ENCODE measurements around the gene ATAD3A.

The ATAD3A gene

DNA sequence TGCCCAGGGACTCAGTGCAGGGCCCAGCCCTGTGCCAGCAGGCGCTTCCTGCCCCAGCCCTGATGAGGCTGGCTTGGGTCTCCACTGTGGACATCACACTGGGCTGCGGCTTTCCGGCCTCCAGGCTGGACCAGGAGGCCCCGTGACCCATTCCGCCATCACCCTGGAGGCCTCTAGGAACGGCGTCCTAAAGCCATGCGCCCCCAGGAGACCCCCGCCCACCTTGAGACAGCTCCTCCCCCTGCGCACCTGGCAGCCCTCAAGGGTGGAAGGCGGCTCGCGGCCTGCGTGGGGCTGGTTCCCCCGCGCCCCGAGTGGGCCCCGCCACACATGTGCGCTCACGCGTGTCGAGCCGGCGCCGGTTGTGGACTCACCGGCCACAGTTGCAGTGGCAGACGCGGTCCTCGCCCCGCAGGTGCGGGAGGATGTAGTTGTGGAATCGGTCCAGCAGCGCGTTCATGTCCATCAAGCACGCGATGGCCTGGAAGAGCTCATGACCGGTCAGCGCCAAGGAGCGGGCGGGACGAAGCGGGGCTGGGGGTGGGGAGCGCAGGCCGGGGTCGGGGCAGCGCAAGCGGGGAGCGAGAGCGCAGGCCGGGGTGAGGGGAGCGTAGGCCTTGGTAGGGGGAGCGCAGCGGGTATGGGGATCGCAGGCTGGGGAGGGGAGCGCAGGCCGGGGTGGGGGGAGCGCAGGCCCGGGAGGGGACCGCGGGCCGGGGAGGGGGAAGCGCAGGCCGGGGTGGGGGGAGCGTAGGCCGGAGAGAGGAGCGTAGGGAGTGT is 27.5 kb downstream of the ATAD3A start:
- TF ChIP-seq NFIC (IDR thresholded peaks at IDR 0.05) (no peak), ZBTB7A (IDR thresholded peaks at IDR 0.05; ENCODE audit: low read depth) (0 out of 2 replicates have a peak, but pooled peaks have one; percentile 54)

DNA sequence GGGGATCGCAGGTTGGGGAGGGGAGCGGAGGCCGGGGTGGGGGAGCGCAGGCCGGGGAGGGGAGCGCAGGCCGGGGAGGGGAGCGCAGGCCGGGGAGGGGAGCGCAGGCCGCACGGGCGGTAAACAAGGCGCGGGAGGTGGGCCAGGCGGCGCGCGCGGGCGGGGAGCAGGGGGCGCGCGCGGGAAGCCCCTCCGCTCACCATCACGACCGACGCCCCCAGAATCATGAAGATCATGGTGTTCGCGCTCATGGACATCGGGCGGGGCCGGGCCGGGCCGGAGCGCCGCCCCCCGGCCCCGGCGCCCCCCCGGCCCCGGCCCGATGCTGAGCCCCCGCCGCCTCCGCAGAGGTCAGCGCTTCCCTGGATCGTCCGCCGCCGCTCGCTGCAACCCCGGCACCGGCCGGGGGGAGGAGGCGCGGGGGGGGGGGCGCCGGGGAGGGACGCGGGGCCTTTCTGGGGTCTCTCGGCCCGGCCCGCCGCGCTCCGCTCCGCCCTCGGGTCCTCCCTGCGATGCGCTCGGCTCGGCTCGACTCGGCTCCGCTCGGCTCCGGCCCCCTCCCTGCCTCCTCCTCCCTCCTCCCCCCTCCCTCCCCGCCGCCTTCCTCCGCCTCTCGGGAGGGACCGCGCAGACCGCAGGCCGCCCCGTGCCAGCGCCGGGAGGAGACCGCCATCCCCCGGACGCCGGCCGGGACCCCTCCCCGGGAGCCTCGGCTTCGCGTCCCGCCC is 28.3 kb downstream of the ATAD3A start, which contains the start of gene TMEM240:
TMEM240 (minus strand) TSS at position 535 of the 728 bp plus-strand sequence; CDS start at position 257, 278 bp downstream.
- TF ChIP-seq NFIC (IDR thresholded peaks at IDR 0.05): no peak
- TF ChIP-seq FOXM1 (IDR thresholded peaks at IDR 0.05; ENCODE audit: borderline replicate concordance, low read depth): no peak
- TF ChIP-seq TCF12 (IDR thresholded peaks at IDR 0.05; ENCODE audit: low read depth): no peak
- no peak for TF ChIP-seq MAX (IDR thresholded peaks at IDR 0.05)
- no peak for TF ChIP-seq EP300 (IDR thresholded peaks at IDR 0.05; ENCODE audit: borderline replicate concordance)
- TF ChIP-seq RAD21 (IDR thresholded peaks at IDR 0.05; ENCODE audit: low read depth): no peak
- no peak for TF ChIP-seq TAF1 (IDR thresholded peaks at IDR 0.05; ENCODE audit: low read depth)
- no peak for TF ChIP-seq TEAD4 (IDR thresholded peaks at IDR 0.05)
- no peak for TF ChIP-seq YY1 (IDR thresholded peaks at IDR 0.05; ENCODE audit: low read depth)
- TF ChIP-seq ZBTB7A (IDR thresholded peaks at IDR 0.05; ENCODE audit: low read depth): no peak
- TF ChIP-seq CEBPB (IDR thresholded peaks at IDR 0.05): no peak
- TF ChIP-seq, protein P1, sequence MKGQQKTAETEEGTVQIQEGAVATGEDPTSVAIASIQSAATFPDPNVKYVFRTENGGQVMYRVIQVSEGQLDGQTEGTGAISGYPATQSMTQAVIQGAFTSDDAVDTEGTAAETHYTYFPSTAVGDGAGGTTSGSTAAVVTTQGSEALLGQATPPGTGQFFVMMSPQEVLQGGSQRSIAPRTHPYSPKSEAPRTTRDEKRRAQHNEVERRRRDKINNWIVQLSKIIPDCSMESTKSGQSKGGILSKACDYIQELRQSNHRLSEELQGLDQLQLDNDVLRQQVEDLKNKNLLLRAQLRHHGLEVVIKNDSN (IDR thresholded peaks at IDR 0.05): no peak
- no peak for TF ChIP-seq CREB1 (IDR thresholded peaks at IDR 0.05; ENCODE audit: low read depth)

DNA sequence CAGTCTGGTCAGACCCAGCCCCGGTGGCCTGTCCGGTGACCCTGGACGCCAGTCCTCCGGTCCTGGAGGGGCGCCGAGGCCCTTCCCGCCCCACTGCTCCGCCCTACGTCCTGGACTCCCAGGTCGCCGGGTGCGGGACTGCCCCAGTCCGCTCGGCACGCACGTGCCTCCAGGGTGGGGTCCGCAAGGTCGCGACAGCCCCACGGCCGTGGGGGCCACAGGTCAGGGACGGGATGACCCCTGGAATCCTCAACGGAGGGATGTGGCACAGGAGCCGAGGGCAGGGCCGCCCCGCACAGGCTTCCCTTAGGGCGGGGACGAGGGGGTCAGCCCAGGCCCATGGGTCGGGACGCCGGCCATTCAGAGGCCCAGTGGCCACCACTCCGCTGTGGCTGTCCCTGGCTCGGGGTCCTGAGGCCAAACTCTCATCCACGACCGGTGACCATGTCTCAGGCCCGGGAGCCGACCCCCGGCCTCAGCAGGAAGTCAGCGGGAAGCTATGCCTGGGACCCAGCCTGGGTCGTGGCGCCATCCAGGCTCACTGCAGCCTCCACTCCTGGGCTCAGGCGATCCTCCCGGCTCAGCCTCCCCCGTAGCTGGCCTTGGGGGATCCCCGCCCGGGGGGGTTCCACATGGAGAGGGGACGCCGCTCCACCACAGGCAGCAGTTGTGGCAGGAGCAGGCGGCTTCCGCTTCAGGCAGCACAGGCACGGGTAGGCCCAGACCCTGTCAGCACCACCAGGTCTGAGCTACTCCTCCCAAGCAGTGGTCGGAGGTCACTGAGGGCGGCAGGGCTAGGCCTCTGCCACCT is 29.1 kb downstream of the ATAD3A start:
- TF ChIP-seq TEAD4 (IDR thresholded peaks at IDR 0.05) (no peak), TCF12 (IDR thresholded peaks at IDR 0.05; ENCODE audit: low read depth) (no peak)

DNA sequence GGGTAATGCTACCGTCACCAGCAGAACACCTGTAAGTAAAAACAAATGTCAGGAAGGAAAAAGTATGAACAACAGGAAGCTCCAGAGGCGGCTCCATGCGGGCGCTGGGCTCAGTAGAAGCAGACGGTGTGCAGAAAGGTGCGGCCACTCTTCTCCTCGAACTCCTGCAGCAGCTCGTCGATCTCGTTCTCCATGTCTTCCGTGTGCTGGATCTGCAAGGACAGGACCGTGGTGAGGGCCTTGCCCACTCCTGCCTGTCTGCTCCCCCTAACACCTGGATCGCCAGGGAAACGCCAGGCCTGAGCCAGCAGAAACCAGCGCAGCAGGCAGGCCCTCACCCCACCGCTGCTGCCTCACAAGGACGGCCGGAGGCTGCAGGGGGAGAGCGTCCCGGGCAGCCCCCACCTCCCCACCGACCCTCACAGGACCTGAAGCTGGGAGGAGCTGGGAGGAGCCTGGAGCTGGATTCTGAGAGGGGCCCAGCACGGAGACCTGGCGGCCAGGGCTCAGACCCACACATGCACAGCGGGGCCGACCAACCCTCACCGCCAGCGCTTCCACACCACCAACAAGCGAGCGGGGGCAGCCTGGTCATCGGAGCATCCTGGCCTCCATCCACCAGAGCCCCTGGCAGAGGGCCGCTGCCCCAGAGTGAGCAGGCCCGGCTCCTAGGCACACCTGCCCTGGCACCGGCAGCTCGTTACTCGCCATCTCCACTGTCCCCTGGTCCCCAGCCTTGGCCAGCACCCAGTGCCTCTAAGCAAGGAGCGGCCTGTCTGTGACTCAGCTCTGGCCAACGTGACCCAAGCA is 30.2 kb downstream of the ATAD3A start:
- TF ChIP-seq NFIC (IDR thresholded peaks at IDR 0.05) (no peak), FOXM1 (IDR thresholded peaks at IDR 0.05; ENCODE audit: borderline replicate concordance, low read depth) (no peak), TCF12 (IDR thresholded peaks at IDR 0.05; ENCODE audit: low read depth) (no peak), ZBTB7A (IDR thresholded peaks at IDR 0.05; ENCODE audit: low read depth) (no peak), EP300 (IDR thresholded peaks at IDR 0.05; ENCODE audit: borderline replicate concordance) (no peak), TEAD4 (IDR thresholded peaks at IDR 0.05) (no peak), EGR1 (IDR thresholded peaks at IDR 0.05) (no peak), YY1 (IDR thresholded peaks at IDR 0.05; ENCODE audit: low read depth) (no peak), CREB1 (IDR thresholded peaks at IDR 0.05; ENCODE audit: low read depth) (no peak), CEBPB (IDR thresholded peaks at IDR 0.05) (no peak), TAF1 (IDR thresholded peaks at IDR 0.05; ENCODE audit: low read depth) (no peak), RAD21 (IDR thresholded peaks at IDR 0.05; ENCODE audit: low read depth) (no peak), MAX (IDR thresholded peaks at IDR 0.05) (no peak)
- TF ChIP-seq, protein P1 (IDR thresholded peaks at IDR 0.05): no peak
- TF ChIP-seq, protein P2, sequence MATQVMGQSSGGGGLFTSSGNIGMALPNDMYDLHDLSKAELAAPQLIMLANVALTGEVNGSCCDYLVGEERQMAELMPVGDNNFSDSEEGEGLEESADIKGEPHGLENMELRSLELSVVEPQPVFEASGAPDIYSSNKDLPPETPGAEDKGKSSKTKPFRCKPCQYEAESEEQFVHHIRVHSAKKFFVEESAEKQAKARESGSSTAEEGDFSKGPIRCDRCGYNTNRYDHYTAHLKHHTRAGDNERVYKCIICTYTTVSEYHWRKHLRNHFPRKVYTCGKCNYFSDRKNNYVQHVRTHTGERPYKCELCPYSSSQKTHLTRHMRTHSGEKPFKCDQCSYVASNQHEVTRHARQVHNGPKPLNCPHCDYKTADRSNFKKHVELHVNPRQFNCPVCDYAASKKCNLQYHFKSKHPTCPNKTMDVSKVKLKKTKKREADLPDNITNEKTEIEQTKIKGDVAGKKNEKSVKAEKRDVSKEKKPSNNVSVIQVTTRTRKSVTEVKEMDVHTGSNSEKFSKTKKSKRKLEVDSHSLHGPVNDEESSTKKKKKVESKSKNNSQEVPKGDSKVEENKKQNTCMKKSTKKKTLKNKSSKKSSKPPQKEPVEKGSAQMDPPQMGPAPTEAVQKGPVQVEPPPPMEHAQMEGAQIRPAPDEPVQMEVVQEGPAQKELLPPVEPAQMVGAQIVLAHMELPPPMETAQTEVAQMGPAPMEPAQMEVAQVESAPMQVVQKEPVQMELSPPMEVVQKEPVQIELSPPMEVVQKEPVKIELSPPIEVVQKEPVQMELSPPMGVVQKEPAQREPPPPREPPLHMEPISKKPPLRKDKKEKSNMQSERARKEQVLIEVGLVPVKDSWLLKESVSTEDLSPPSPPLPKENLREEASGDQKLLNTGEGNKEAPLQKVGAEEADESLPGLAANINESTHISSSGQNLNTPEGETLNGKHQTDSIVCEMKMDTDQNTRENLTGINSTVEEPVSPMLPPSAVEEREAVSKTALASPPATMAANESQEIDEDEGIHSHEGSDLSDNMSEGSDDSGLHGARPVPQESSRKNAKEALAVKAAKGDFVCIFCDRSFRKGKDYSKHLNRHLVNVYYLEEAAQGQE (IDR thresholded peaks at IDR 0.05; ENCODE audit: low read depth): no peak

- TF ChIP-seq TCF12 (IDR thresholded peaks at IDR 0.05; ENCODE audit: low read depth) (no peak), CREB1 (IDR thresholded peaks at IDR 0.05; ENCODE audit: low read depth) (no peak)
Measured at GRCh38 chr1:1542766-1543705, 31.1 kb downstream of the ATAD3A start.

GRCh38 chr1:1543706-1544099 is 31.7 kb downstream of the ATAD3A start:
- no peak for TF ChIP-seq TCF12 (IDR thresholded peaks at IDR 0.05; ENCODE audit: low read depth)
- peak; percentile 90 for TF ChIP-seq MAX (IDR thresholded peaks at IDR 0.05)
- no peak for TF ChIP-seq NFIC (IDR thresholded peaks at IDR 0.05)
- TF ChIP-seq, protein P1 (IDR thresholded peaks at IDR 0.05): peak; percentile 63
